Stimulated activated CD4-positive, alpha-beta T cell treated with anti-CD3 and anti-CD28 coated beads, TNF-alpha, amount 100 ng/mL, for 48 hours (primary cell): ENCODE measurements around the gene ZNF697.

ENCODE experiments used
- DNase-seq, 3 donors: peaks; one replicate each; pipeline ENCODE4 v3.0.0-alpha.2; 2020; ENCODE audit warnings: low read depth in 3 of 3

Gene ZNF697

GRCh38 chr1:119664067-119664466, 16.0 kb upstream of the ZNF697 start:
- DNase-seq, result no peak

- no peak for DNase-seq
Observed at GRCh38 chr1:119662034-119662437, 14.0 kb upstream of the ZNF697 start.

DNA sequence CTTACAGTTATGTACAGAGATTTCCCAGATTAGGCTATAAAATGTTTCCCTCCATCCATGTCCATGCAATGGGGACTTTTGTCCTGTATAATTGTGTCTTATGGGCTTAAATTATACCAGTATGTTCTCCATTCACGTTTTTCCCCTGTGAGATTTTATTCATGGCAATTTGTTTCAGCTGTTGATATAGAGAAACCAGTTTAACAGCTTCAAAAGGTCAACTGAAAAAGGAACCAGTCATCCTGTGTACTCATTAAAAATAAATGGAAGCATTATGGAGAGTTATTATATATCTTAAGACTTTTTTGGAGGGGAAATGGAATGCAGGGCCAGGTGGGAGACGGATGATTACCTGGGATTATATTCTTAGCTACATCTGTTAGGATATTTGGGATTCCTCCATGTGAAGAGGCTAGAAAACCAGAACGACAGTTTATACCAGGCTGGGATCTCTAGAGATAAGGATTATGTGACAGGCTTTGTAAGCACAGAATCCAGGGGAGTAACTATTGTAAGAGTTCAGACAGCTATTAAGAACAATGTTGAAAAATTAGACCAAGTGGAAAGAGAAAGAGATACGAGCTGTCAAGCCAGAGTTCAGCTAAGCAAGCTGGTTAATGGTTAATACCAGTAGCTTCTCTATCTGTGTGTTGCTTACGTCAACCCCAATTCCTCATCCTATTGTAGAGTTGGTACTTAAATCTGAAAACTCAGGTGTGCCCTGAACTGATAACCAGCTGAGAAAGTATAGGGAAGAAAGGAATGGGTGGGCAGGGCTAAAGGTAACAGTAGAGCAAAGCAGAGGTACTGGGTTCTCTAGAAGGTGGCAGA, 12.4 kb upstream of the ZNF697 start:
- no peak for DNase-seq

DNA sequence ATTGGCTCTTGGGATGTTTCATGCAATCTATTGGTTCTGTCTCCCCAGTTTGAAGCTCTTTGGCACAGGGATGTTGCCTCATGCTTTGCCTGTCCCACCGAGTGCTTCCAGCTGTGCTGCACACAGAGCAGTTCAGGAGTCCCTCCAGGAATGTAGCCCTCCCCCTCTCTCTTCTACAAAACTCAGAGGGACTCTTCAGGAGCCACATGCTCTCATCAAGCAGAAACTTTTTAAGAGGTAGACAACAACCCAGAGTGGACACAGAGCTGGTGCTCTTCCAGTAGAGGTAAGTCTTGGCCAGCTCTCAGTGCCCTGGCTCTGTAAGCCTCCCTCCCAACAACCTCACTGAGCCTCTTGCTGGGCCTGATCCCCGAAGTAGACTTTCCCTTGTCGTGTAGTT, 11.6 kb upstream of the ZNF697 start:
- no peak for DNase-seq

DNA sequence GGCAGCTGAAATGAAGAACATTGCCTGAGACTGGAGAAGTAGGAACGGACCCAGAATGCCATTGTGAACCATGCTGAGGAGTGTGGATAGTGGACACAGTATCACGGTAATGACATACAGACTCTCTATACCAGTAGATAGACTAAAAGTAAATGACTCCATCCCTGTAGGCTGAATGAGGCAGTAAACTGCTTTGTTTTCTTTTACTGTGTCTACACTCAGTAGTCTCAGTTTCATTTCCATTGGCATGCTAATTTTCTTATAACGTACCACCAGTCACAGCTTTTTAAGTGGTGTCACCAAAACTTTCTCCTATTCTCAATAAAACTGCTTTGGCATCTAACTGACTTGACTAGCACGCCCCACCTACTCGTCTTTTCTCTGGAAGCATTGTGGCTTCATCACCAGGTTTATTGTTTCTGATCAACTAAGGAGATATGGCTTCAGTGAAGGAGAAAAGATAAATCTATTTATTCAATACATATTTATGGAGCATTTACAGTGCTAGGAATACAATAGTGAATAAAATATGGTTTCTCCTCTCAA, 8.4 kb upstream of the ZNF697 start:
- no peak for DNase-seq

DNA sequence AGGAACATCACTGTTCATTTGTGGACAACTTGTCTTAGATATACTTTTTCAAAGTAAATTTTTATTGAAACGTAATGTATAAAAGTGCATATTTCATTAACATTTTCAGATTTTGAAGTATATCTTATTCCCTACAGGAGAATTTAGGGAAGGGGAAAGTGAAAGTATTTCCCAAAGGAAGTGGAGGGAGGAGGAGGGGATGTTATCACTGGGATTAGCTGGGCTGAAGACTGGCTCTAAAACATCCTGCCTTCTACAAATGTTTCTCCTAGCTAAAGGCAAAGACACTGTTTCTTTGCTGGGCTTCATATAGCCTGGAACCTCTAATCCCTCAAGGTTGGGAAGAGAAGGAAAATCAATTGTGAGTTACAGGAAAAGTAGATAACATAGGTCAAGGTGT, 7.1 kb upstream of the ZNF697 start:
- no peak for DNase-seq

DNA sequence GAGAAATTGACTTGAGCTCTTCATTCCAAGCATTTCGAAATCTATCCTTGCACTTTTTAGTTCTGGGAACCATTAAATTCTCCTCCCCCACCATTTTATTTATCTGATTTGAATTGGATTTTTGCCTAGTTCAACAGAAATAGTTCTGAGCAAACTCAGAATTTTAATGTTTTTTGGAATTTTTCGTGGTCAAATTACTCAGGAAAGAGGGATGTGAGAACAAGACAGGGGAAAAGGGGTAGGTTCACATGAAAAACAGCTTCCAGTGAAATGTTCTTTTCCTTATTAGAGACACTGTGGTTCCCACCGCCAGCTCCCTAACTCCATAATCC, 5.7 kb upstream of the ZNF697 start:
- no peak for DNase-seq

DNA sequence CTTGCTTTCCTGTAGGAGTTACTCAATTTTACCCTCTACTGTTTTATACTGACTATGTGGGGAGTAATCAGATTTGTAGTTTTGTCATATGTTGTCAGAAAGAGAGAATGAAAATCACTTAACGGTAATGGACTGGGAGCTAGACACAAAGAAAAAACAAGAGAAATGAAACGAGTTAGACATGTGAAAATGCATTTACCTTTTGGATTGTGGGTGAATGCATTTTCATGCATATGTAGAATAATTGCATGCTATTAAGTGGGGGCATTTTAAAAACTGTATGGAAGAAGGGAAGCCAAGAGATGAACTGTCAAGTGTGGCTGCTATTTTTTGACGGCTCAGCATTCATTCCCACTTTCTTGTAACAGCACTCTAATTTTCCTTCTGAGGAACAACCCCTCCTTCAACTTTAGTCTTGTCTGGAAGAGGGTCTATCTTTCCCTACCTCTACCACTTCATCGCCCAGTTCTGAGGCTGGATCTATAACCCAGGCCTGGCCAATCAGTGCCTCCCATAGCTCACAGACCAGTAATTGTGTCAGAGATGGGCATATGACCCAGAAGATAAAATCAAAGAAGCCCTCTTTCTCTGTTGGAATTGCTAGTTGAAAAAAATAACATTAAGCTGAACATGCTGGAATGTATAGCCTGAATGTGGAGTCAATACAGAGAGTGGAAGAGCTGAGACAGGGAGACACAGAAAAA, 5.2 kb upstream of the ZNF697 start:
- no peak for DNase-seq

- no peak for DNase-seq
Observed at GRCh38 chr1:119652587-119652986, 4.5 kb upstream of the ZNF697 start.

DNA sequence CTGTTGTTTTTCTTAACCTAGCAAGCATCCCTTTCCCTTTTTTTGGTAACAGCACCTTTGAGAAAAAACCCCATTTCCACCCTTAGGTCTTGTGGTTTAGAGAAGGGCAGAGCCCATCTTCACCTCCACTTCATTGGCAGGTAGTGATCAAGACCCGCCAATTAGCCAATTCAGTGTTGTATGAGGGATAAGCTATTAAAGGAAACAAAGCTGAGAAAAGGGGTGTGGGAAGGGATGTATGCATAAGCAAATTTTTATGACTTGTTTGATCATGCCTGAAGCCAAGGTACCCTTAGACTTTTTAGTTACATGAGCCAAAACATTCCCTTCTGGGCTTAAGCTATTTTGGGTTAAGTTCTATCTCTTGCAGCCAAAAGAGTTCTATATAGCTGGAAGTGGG, 3.6 kb upstream of the ZNF697 start:
- no peak for DNase-seq

DNA sequence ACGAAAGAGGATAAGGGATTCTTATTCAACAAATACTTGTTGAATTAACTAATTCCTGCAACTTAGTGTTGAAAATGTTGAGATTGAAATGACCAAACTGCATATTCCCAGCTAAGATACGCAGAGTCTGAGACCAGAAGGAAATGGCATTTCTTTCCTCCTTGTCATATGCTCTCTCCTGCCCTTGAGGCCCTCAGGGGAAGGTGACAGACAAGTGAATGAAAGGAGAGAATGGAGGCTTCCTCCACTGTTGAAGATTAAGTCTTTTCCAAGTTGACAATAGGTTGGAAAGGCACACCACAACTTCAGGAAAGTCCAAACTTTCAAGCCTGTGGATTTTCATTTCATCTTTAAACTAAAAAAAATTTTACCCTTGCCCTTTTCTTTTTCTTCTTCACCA, 3.1 kb upstream of the ZNF697 start:
- no peak for DNase-seq

DNA sequence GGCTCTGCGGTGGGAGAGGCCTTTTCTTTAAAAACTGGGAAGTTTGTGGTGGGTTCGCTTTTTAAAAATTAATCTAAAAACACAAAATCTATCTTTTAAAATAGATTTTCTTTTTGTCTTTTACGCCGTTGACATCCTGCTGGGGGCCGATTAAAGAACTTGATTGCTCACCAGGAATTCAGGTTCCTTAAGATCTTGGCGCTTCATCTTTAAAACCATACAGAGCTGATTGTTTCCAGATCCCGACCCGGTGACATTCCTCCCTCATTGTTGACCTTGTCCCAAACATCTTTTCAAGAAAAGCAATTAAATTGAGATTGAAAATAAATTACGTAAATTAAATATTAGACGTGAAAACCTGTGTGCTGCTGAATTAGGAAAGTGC, 546 bp upstream of the ZNF697 start:
- no peak for DNase-seq

- DNase-seq, result no peak
Observed at GRCh38 chr1:119647228-119647733, 785 bp downstream of the ZNF697 start.

DNA sequence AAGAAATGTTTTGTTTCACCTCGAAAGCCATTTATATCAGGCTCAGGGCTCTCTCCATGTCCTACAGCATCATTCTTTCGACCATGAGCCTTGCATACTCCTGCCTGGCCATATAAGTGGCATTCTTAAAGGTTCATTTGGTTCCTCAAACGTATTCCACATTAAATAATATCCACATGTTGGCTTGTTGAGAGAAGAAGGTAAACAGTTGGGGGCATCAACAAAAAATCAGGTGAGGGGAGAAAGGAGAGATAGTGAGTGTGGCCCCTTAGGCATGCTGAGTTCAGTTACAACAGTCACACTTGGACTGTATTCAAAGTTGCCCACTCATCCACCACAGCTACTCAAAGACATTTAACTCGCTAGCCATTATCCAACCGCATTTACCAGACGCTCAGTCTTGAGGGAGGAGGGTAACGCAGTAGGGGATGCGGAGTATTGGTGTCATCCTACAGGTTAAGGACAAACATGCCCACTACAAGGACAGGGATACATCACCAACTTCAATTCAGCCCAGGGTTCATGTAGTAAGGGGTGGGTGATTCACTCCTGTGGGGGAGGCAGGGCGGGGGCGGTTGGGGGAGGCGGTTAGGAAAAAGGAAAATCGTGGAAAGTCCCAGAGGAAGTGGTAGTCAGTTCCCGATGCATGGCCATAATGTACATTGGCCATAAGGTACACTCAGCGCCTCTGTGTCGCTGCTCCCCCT, 1.4 kb downstream of the ZNF697 start:
- DNase-seq, result no peak

GRCh38 chr1:119639109-119639508, 9.0 kb downstream of the ZNF697 start:
- DNase-seq, result no peak

DNA sequence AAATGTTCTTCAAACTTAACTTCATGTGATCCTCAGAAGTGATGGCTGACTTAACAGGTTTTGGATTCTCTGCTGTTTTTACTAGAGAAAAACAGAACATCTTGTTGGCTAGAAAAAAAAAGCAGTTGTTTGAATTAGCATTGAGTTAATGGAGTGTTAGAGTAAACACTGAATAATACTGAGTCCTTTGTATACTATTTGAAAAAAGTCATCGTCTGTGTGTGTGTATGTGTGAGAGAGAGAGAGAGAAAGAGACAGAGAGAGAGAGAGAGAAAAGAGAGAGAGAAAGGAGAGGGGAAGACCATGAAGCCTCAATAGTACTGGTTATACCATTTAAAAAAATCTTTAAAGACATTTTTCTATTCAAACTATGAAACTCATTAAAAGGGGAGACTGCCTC, 10.4 kb downstream of the ZNF697 start:
- DNase-seq, result no peak

- DNase-seq, result no peak
Observed at GRCh38 chr1:119636491-119637089, 11.5 kb downstream of the ZNF697 start.

GRCh38 chr1:119635811-119636390, 12.2 kb downstream of the ZNF697 start:
- no peak for DNase-seq

- DNase-seq, result no peak
Observed at GRCh38 chr1:119634016-119634415, 14.1 kb downstream of the ZNF697 start.

- no peak for DNase-seq
Observed at GRCh38 chr1:119633575-119633974, 14.5 kb downstream of the ZNF697 start.

GRCh38 chr1:119632841-119633240, 15.2 kb downstream of the ZNF697 start:
- no peak for DNase-seq

DNA sequence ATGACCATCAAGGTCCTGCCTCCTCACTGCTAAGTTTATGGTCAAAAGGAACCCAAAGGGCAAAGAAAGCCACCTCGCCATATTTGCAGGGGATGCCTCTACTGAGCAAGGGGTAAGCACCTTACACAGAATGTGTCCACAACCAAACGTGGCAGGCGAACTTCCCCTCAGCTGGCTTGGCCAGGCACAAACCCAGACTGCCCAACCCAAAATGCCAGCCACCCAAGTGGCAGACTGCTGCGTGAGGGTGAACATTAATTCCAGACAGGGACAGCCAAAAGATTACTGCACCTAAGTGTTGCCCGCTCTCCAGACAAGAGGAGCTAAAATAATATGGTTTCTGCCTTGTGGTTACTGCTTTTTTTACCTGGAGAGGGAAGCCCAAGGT, 16.0 kb downstream of the ZNF697 start:
- no peak for DNase-seq
